DMS53 treated with DMSO at 0.1 percent for 48 hours (cell line): ENCODE measurements around the gene TMEM125.

Source experiments
- DNase-seq: peaks from one replicate; lab custom pipeline; 2025; ENCODE audit not compliant: unreplicated experiment; lab: John Stamatoyannopoulos, UW

The TMEM125 gene

DNA sequence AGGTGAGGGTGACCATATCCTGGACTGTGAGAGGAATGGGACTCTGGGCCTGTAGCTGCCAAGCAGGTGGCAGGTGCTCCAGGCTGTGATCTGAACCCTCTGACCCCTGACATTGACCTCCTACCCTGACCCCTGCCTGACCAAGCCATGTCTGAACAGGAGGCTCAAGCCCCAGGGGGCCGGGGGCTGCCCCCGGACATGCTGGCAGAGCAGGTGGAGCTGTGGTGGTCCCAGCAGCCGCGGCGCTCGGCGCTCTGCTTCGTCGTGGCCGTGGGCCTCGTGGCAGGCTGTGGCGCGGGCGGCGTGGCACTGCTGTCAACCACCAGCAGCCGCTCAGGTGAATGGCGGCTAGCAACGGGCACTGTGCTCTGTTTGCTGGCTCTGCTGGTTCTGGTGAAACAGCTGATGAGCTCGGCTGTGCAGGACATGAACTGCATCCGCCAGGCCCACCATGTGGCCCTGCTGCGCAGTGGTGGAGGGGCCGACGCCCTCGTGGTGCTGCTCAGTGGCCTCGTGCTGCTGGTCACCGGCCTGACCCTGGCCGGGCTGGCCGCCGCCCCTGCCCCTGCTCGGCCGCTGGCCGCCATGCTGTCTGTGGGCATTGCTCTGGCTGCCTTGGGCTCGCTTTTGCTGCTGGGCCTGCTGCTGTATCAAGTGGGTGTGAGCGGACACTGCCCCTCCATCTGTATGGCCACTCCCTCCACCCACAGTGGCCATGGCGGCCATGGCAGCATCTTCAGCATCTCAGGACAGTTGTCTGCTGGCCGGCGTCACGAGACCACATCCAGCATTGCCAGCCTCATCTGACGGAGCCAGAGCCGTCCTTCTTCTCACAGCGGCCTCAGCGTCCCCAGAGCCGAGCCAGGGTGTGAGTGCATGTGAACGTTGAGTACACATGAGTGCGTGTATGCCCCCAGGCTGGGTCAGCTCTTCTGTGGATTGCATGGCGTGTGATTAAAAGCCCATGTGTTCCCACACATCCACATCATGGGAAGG is 3.1 kb downstream of the TMEM125 start:
- DNase-seq = no peak

DNA sequence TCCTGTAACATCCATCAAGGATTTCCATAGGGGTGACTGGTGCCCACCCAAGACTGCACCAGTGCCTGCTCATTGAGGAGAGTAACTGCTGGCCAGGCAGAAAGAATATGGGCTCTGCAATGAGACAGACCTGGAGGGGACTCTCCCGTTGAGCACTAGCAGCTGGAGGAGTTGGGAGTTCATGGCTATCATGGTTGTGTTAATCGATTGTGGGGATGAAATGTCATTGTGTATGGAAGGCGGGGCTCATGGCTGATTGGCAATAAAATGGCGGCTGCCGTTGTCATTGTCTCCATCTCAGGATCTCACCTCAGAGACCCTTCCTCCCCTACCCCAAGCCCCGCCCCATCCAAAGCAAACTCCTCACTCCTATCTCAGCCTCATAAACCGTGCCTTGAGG is 3.9 kb downstream of the TMEM125 start:
- no peak for DNase-seq

DNA sequence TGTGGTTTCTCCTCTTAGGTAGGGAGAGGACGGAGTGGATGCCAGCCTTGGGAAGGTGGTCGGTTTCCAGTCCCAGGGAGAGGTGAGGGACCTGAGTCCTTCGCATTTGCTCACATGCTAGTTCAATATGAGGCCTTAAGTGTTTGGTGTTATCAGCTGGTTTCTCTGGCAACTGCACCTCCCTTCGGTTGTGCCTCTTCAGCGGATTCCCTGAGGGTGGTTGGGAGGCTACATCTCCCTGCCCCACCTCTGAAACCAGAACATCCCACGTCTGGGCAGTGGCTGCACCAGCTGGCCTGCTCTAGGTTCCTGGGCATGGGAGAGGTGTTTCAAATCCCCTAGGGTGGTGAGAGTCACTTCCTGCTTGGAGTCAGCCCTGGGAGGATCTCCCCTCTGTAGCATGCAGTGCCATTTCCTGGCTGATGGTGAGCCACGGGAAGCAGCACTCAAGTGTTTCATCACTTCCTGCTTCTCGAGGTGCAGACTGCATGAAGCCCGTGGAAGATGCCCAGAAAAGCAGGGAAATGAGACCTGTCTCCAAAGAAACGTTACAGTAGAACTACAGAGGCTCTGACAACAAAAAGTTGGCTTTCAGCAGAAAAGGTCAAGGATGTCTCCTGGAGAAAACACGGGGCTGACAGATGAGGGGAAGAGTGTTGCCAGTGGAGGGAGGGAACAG is 4.5 kb downstream of the TMEM125 start:
- peak; percentile 83 for DNase-seq

DNA sequence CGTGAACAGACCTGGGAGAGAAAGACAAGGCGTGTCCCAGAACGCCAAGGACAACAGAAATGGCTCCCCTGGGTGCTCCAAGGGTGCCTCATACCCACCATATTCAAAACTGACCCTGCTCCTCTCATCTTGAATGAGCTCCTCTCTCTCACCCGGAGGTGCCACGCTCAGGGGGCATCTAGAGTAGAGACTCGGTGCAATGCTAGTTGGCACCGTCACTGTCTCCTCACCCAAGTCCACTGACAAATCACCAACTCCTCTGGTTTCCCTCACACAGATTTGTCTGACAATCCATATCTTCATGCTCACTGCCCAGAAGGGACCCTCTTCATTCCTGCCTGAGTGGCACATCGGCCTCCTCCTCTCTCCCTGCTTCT is 5.0 kb downstream of the TMEM125 start:
- DNase-seq = no peak

- no peak for DNase-seq
These were observed 6.2 kb downstream of the TMEM125 start for GRCh38 chr1:43275826-43276620.

DNA sequence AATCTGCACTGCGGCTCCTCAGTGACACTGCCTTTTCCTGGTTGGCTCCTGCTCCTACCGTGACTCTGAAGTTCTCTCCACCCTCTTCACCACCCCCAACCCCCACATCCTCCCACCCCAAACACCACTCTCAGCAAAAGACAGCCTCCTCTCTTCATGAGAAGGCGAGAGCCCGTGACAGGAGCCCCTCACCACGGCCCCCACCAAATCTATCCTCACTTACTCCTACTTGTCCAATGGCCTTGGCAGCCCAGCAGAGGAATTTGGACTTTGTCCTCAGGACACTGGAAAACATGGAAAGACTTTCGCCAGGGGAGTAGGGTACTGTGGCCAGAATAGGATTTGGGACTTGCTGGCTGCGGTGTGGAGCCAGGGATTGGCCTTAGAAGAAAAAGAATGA is 6.9 kb downstream of the TMEM125 start:
- DNase-seq = no peak

- no peak for DNase-seq
These were observed 7.5 kb downstream of the TMEM125 start for GRCh38 chr1:43277116-43277876.

DNA sequence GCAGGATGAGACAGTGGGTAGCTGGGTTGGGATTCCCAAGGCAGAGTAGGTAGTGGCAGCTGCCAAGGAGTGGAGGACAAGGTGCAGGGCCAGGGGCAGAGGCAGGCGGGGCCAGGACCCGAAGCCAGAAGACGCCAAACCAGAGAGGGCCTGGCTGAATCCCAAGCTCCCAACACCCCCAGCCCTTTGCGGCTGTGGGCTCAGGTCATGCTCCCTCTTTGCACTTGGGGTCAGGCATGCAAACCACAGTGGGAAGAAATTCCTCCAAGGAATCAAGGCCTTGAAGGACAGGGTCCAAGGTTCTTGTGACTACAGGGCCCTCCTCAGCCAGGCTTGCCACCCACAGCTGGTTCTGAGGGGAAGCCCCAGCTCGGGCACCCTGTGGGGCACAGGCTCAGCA is 9.4 kb downstream of the TMEM125 start:
- no peak for DNase-seq

GRCh38 chr1:43279666-43280065 is 9.9 kb downstream of the TMEM125 start:
- no peak for DNase-seq

DNA sequence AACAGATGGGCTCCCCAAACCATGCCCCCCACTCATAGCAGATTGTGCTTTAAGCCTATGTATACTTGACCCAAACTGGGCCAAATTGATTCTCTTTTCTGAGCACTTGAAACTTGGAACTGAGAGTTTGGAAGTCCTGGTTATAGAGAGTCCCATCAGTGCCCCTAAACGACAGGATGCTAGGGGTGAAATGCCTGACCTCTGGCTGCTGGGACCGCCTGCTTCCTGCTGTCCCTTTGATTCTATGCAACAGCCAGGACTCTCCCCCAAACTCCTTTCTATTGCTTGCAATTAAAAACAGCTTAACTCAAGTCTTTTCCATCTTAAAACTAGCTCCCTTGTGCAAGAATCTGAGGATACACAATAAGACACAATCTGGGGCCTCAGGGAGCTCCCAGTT is 10.9 kb downstream of the TMEM125 start:
- no peak for DNase-seq

DNA sequence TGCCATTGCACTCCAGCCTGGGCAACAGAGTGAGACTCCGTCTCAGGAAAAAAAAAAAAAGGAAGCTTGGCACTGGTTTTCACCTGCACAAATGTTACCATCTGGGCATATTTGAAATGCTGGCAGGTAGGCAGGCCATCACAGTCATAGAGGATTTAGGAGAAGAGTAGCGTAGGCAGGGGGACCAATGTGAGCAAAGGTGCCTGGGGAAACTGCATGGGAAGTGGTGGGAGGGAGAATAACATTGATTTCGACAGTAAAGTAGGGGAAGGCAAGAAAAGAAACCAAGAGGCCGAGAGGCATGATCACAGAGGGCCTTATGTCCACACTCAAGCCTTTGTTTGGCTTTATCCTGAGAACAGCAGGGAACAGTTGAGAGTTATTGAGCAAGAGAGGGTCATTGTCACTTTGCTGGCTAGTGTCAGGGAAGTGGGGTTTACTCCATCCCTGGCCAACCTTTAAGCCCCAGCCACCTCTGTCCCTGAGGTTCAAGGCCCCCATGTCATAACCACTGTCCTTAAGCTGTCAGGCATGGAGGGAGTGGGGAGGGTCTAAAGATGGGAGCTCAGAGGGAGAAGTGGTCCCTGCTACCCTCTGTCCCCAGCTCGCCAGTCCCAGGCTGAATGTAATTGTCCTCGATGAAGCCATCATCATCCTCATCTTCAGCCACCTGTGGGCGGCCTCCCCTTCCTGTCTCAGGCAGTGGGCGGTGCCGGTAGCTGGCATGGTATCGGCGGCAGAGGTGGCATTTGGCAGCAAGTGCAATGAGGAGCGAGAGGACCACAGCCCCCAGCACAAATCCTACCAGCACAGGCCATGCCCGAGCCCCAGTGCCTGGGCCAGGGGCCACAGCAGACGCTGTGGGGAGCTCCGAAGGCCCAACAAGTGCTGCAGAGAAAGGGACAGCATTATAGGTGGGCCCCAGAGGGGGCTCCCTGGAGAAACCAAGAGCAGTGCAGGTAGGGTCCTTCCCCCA is 12.7 kb downstream of the TMEM125 start:
- DNase-seq = no peak

DNA sequence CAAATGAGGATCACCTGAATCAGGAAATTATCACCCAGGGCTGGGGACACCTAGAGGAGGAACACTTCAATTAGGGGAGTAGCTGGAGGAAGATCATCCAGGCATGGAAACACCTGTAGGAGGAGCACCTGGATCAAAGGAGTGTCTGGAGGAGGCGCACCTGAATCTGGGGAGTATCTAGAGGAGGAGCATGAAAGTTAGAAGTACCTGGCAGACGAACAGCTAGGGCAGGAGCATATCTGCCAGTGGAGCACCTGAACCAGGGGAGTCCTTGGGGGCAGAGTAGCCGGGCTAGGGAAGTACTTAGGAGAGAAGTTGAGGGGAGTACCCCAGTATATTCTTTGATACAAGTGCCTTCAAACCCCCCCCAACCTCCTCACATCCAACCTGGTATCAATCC is 14.3 kb downstream of the TMEM125 start:
- no peak for DNase-seq

DNA sequence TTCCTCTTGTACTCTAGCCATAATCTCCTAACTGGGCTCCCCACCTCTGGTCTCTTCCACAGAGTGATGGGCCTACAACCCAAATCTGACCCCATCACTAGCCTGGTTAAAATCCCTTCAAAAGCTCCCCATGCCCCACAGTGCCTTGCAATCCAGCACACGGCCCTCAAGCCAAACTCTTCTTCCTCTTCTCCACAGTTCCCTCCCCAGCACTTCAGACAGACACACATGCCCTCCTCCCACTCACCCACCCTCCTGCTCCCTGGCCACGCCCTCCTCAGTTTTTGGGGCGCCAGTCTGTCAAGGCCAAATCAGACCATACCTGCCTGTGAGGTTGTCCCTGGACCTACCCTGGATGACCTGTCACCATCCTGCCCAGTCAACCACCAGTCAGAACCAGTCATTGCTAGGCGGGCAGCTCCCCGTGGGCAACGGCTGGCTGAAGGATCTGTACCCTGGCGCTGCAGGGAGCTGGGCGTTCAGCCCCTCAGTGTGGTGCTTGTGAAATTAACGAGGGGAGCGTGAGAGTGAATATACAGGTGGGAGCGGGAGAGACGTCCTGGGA is 14.8 kb downstream of the TMEM125 start:
- peak; percentile 40 for DNase-seq

- DNase-seq = peak; percentile 95
These were observed 15.6 kb downstream of the TMEM125 start, which contains the start of gene C1orf210 for GRCh38 chr1:43285269-43285990. TSS of gene C1orf210 (minus strand) at chr1:43285581. CDS start at chr1:43283270, 2,311 bp downstream.

DNA sequence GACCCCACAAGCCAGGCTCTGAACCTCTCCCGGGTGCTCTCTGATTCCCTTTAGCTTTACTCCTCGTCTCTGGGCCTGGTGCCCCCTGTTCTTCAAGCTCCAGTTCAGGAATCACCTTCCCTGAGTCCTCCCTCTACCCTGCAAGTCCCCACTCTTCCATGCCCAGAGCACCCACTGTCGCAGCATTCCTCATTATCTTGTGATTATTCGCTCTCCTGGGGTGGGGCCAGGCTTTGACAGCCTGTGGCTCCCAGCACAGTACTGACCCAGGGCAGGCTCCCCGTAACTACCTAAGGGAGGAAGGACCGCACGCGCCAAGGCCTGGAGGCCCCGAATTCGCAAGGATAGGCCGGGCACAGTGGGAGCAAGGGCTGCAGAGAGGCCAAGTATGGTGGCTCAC is 16.3 kb downstream of the TMEM125 start:
- no peak for DNase-seq

- no peak for DNase-seq
These were observed 16.8 kb downstream of the TMEM125 start for GRCh38 chr1:43286533-43286932.

GRCh38 chr1:43288058-43288784 is 18.4 kb downstream of the TMEM125 start:
- no peak for DNase-seq
